ENCODE measurements around the gene MFNG. TPM values are rescaled to one million over a fixed set of nuclear protein-coding genes. Genes with fewer than 3 reads are reported as not detected.
A peak's percentile ranks its signal among the peaks of the same experiment; 100 is the strongest.

Gene MFNG
- total and polyA plus RNA-seq, 8 donors: 1.5 to 10.5 (median 4.4) TPM

GRCh38 chr22:37509059-37509860 is 23.1 kb upstream of the MFNG start:
- no peak for ATAC-seq
- no peak overlapping the region for H3K4me3 ChIP-seq
- no peaks in the 10 kb centered on the region for H3K9me3 ChIP-seq
- TF ChIP-seq CTCF (IDR thresholded peaks at IDR 0.05): no peak
- peak in 2 of 6 donors; percentile 24 to 60 for DNase-seq
- 71 to 79% methylated on average over 8 to 9 of the region's 10 CpGs for WGBS, 2 donors
- H3K27me3 ChIP-seq: no peaks in the 10 kb centered on the region
- peaks cover 0 to 14% (median 4%) of the 10 kb centered on the region in 3 donors for H3K36me3 ChIP-seq
- H3K27ac ChIP-seq: peak overlapping the region in 3 of 4 donors; percentile 19 to 50 (median 28)
- FAIRE-seq: no peak
- H3K4me1 ChIP-seq: peaks cover 5 to 13% (median 8%) of the 10 kb centered on the region in 3 donors
- intact Hi-C loops (cut with DNase I): no loop called here

- H3K27me3 ChIP-seq: no peaks in the 10 kb centered on the region
- no peak for TF ChIP-seq CTCF (IDR thresholded peaks at IDR 0.05)
- no peak for FAIRE-seq
- peak in 2 of 6 donors; percentile 44 to 80 for DNase-seq
- WGBS, 2 donors: 77 to 81% methylated on average over 22 of the region's 22 CpGs
- H3K4me1 ChIP-seq: peaks cover 12 to 21% (median 16%) of the 10 kb centered on the region in 3 donors
- intact Hi-C loops (cut with DNase I): no loop called here
- peak overlapping the region in 3 of 4 donors; percentile 19 to 50 (median 28) for H3K27ac ChIP-seq
- H3K36me3 ChIP-seq: peaks cover 0 to 14% (median 4%) of the 10 kb centered on the region in 3 donors
- ATAC-seq: no peak
- no peak overlapping the region for H3K4me3 ChIP-seq
- H3K9me3 ChIP-seq: no peaks in the 10 kb centered on the region
Observed at GRCh38 chr22:37508431-37508992, 22.3 kb upstream of the MFNG start.

GRCh38 chr22:37507731-37508130 is 21.5 kb upstream of the MFNG start:
- Histone ChIP-seq H3K9me3 (no peaks in the 10 kb centered on the region), H3K36me3 (peaks cover 0 to 14% (median 4%) of the 10 kb centered on the region in 3 donors), H3K4me3 (no peak overlapping the region), H3K27me3 (no peaks in the 10 kb centered on the region), H3K4me1 (peaks cover 20 to 29% (median 23%) of the 10 kb centered on the region in 3 donors), H3K27ac (no peak overlapping the region)
- DNase-seq (peak in 2 of 6 donors; percentile 23 to 67), FAIRE-seq (no peak), ATAC-seq (no peak)
- WGBS, 2 donors: 97 to 99% methylated on average over 10 of the region's 10 CpGs
- no peak for TF ChIP-seq CTCF (IDR thresholded peaks at IDR 0.05)
- intact Hi-C loops (cut with DNase I): no loop called here

- ATAC-seq: no peak
- Histone ChIP-seq H3K4me1 (peaks cover 34 to 38% (median 36%) of the 10 kb centered on the region in 3 donors), H3K27ac (no peak overlapping the region), H3K36me3 (peaks cover 0 to 14% (median 4%) of the 10 kb centered on the region in 3 donors), H3K9me3 (no peaks in the 10 kb centered on the region), H3K4me3 (no peak overlapping the region), H3K27me3 (no peaks in the 10 kb centered on the region)
- no peak for FAIRE-seq
- DNase-seq: no peak
- WGBS, 2 donors: 93 to 95% methylated on average over 14 of the region's 14 CpGs
- TF ChIP-seq CTCF (IDR thresholded peaks at IDR 0.05): no peak
- intact Hi-C loops (cut with DNase I): no loop called here
Observed at GRCh38 chr22:37505989-37506388, 19.8 kb upstream of the MFNG start.

All from pancreas (tissue), 10 donors.